Nucleus accumbens (tissue), 56 donors: ENCODE measurements around the gene PPM1G.

Experiments
- DNase-seq, 56 donors: peaks; one replicate each; lab custom pipeline; 2025; lab: John Stamatoyannopoulos, UW

The PPM1G gene

GRCh38 chr2:27416151-27416550 lies 6.8 kb upstream of the PPM1G start:
- no peak for DNase-seq

GRCh38 chr2:27412419-27413152 lies 3.2 kb upstream of the PPM1G start:
- DNase-seq: no peak

GRCh38 chr2:27408601-27409320 lies 630 bp downstream of the PPM1G start:
- DNase-seq: peak in 2 of 56 donors; percentile 39 to 53

- peak in 3 of 56 donors; percentile 3 to 17 (median 4) for DNase-seq
Measured at GRCh38 chr2:27407798-27408491, 1.4 kb downstream of the PPM1G start.

GRCh38 chr2:27400348-27401135 lies 8.8 kb downstream of the PPM1G start:
- DNase-seq: no peak

- no peak for DNase-seq
Measured at GRCh38 chr2:27398962-27399361, 10.4 kb downstream of the PPM1G start.

GRCh38 chr2:27393225-27393624 lies 16.2 kb downstream of the PPM1G start:
- no peak for DNase-seq

- DNase-seq: no peak
Measured at GRCh38 chr2:27390822-27391679, 18.3 kb downstream of the PPM1G start.

- DNase-seq: no peak
Measured at GRCh38 chr2:27381577-27382181, 27.7 kb downstream of the PPM1G start.

- DNase-seq: peak; percentile 81 to 98 (median 96)
Measured at GRCh38 chr2:27380626-27381545, 28.5 kb downstream of the PPM1G start, which contains the start of gene ZNF513. Gene ZNF513 (minus strand): TSS chr2:27380734. CDS start chr2:27380526, 208 bp downstream.

- DNase-seq: peak in 31 of 56 donors; percentile 53 to 89 (median 76)
Measured at GRCh38 chr2:27379836-27380625, 29.4 kb downstream of the PPM1G start.

- no peak for DNase-seq
Measured at GRCh38 chr2:27379383-27379835, 30.0 kb downstream of the PPM1G start.

GRCh38 chr2:27378809-27379290 lies 30.5 kb downstream of the PPM1G start:
- no peak for DNase-seq

- peak in 6 of 56 donors; percentile 3 to 46 (median 21) for DNase-seq
Measured at GRCh38 chr2:27378096-27378808, 31.1 kb downstream of the PPM1G start.

- peak in 1 of 56 donors; percentile 5 for DNase-seq
Measured at GRCh38 chr2:27377618-27378095, 31.7 kb downstream of the PPM1G start.
